GM19395 (cell line): ENCODE results near the gene GFPT1.
"Not testable (repeated sequence)": the region's sequence is repeated elsewhere in the genome, so short reads cannot be mapped to it uniquely, and the experiment has no call there.

ENCODE experiments used
- ATAC-seq: cut with Tn5 transposase; IDR thresholded peaks from one replicate; pipeline ENCODE4 v1.9.1; 2021; ENCODE audit warnings: mild to moderate bottlenecking, moderate library complexity; ENCODE audit not compliant: unreplicated experiment

The GFPT1 gene

GRCh38 chr2:69386789-69387734 lies at the start of gene GFPT1:
TSS of gene GFPT1 (minus strand) at chr2:69387227. CDS start at chr2:69387071, 156 bp downstream.
- peak; percentile 76 for ATAC-seq

DNA sequence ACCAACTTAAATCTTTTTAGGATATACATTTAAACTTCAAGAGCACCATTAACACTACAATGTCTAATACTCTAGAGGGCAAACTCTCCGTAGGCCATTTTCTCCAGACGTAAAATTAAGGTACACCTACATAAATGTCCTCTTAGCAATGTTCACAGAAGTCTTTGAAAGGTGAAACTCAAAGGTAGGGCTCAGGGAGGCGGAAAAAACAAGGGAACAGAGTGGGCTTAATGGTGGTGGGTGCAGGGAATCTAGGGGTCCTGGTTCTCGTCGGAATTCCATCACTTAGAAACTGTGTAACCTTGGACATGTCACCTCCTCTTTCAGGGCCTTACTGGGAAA lies 49.5 kb upstream of the GFPT1 start:
- ATAC-seq = peak; percentile 8

DNA sequence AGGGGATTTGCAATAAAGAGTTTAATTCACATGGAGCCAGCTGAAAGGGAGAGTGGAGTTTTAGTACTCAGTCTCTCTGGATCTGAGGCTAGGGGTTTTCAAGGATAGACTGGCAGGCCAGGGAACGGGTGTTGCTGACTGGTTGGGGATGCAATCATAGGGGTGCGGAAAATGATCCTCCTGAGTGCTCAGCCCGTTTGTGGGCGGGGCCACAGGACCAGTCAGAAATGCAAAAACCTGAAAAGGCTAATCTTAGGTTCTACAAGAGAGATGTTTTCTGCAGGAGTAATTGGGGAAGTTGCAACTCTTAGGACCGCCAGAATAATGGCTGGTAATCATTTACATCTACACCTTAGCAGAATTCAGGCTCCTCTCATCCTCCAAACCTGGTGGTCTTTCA lies 47.7 kb upstream of the GFPT1 start:
- no peak for ATAC-seq

- ATAC-seq = no peak
Measured at GRCh38 chr2:69429491-69430183, 42.6 kb upstream of the GFPT1 start.

- ATAC-seq = no peak
Measured at GRCh38 chr2:69428981-69429380, 42.0 kb upstream of the GFPT1 start.

DNA sequence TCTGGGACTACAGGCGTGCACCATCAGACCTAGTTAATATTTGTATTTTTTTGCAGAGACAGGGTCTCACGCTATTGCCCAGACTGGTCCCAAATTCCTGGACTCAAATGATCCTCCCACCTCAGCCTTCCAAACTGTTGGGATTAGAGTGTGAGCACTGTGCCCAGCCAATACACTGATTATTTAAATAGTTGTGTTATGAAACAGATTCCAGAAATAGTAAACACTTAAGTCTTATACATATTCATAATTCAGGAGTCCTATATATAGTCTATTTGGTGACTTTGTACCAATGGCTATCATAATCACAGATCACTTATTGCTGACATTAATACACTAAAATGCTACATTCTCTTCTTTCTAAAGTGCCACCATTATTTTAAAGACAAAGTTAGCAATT lies 37.4 kb upstream of the GFPT1 start:
- no peak for ATAC-seq

GRCh38 chr2:69422198-69422597 lies 35.2 kb upstream of the GFPT1 start:
- ATAC-seq = no peak

- ATAC-seq = not testable (repeated sequence)
Measured at GRCh38 chr2:69419111-69419510, 32.1 kb upstream of the GFPT1 start.

- ATAC-seq = no peak
Measured at GRCh38 chr2:69416147-69416546, 29.1 kb upstream of the GFPT1 start.

DNA sequence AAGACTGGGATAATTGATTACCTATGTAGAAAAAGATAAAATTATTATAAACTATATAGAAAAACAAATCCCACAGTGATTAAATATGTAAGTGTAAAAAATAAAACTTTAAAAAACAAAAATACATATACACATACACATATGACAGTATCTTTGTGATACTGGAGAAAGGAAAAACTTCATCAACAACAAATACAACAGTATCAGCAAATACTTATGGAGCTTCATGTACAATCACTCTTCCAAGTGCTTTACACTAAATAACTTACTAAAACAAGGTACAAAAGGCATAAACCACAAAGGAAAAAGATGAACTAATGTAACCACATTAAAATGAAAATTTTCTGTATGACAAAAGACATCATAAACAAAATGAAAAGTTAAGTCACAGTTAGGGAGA lies 24.1 kb upstream of the GFPT1 start:
- no peak for ATAC-seq

- ATAC-seq = no peak
Measured at GRCh38 chr2:69405306-69405705, 18.3 kb upstream of the GFPT1 start.

DNA sequence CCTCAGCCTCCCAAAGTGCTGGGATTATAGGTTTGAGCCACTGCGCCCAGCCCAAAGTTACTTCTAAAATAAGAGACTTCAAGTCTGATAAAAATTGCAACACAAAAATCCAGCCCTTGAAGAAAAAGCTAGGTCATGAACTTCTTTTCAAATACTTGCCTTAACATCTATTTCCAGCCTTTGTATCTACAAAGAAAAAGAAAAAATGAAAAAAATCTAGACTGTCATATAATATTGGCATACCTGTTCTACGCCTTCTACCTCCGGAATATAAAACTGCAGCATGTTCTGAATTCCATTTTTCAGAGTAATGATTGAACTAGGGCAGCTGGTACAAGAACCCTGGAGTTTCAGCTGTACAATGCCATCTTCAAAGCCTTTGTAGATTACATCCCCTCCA lies 13.1 kb upstream of the GFPT1 start:
- no peak for ATAC-seq

DNA sequence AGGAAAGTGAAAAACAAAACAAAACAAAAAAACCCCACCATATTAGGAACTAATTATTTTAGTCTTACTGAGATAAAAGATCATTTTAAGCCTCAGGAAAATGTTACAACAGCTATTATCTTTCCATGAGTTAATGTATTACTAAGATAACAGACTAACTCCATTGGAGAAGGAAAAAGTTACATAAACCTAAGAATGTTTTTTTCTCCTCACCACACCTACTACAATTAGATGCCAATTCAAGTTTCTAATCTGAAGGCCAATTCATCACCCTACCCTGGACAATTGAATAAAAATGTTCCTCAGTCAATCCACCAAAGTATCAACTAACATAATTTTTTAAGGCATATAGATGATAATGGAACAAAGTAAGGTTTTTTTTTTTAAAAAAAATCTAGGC lies 10.2 kb upstream of the GFPT1 start:
- ATAC-seq = no peak

GRCh38 chr2:69395866-69396265 lies 8.8 kb upstream of the GFPT1 start:
- ATAC-seq = no peak

- ATAC-seq = no peak
Measured at GRCh38 chr2:69393963-69394362, 6.9 kb upstream of the GFPT1 start.

- ATAC-seq = no peak
Measured at GRCh38 chr2:69390471-69390870, 3.4 kb upstream of the GFPT1 start.

GRCh38 chr2:69390001-69390400 lies 3.0 kb upstream of the GFPT1 start:
- ATAC-seq = no peak

DNA sequence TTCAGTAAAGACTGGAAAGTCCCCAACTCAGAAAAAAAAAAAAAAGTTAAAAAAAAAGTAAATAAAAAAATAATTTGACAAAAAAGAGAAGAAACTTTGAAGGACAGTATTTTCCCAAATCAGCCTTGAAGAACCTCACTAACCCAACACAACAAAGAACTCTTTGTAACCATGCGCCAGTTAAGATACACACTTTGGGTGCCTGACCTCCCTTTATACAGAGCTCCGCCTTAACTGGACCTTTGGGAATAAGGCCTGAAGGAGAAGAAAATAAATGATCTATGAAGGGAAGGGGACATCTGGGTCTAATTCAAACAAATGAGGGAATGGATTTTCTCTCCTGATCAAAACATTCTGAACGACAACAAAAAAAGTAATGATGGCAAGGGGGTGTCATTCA lies 2.2 kb upstream of the GFPT1 start:
- no peak for ATAC-seq

GRCh38 chr2:69387770-69388481 lies 899 bp upstream of the GFPT1 start:
- ATAC-seq = no peak

- peak; percentile 28 for ATAC-seq
Measured at GRCh38 chr2:69386360-69386759, 667 bp downstream of the GFPT1 start.

DNA sequence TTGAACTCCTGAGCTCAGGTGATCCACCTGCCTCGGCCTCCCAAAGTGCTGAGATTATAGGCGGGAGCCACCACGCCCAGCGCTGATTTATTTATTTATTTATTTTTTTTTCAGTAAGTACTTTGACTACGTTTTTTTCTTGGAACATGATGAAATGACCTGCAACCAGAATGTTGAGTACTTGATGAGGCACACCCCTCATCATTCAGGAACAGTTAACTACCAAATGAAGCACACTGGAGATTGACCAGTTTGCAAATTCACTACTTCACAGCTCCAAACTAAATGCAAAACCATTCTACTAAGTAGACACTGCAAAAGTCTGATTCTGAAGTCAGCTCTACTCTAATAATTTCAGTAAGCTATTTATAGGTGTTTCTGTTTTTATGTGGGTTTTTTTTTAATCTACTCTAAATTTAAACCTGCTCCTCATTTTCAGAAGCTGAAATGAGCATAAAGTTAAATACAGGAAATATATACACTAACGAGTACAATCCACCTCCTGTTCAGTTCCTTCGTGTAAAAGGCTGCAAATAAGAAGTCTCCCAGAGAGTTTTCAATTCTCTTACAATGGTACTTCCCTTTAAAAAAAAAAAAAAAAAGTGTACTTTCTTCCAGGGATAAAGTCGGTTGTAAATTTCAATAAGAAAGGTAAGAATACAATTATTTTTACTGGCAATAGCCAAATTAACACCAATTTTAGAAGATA lies 1.4 kb downstream of the GFPT1 start:
- no peak for ATAC-seq
